Measurements from ENCODE around the gene SLC39A8.
A peak's percentile ranks its signal among the peaks of the same experiment; 100 is the strongest.

The SLC39A8 gene

GRCh38 chr4:102341201-102341600, 4.1 kb downstream of the SLC39A8 start:
- no peak for DNase-seq (ENCODE audit: low spot score)

GRCh38 chr4:102339018-102339417, 6.3 kb downstream of the SLC39A8 start:
- no peak for DNase-seq (ENCODE audit: low spot score)

DNA sequence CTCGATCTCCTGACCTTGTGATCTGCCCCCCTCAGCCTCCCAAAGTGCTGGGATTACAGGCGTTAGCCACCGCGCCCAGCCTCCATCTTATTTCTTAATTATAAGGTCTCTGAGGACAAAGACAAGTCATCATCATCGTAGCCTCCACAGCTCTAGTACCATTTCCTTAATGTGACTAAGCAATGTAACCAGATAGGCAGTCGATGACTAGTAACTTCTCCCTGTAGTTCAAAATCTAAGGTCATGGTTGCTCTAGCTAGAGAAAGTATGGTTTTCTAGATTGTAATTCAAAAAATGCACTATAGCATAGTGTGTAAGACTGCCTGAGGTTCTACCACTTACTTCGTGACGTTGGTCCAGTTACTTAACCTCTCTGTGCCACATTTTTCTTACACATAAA, 6.9 kb downstream of the SLC39A8 start:
- peak; percentile 37 for DNase-seq (ENCODE audit: low spot score)

- DNase-seq (ENCODE audit: low spot score), result no peak
Measured at GRCh38 chr4:102335616-102336015, 9.7 kb downstream of the SLC39A8 start.

DNA sequence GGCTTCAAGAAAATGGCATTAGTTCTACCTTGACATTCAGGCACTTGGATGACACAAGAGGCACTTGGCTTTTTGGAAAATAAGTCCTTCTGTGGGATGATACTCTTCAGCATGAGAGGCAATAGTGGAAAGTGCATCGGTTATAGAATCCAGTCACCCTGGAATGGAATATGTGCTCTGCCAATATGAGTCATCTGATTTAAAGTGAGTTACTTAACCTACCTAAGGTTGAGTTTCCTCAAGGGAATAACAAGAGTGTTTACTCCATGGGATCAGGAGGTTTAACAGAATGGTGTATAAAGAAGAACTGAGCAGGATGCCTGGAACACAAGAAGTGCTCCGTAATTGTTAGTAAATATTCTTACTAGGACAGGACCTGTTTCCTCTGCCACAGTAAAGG, 10.7 kb downstream of the SLC39A8 start:
- DNase-seq (ENCODE audit: low spot score), result no peak

GRCh38 chr4:102333787-102334186, 11.5 kb downstream of the SLC39A8 start:
- no peak for DNase-seq (ENCODE audit: low spot score)

GRCh38 chr4:102328045-102328444, 17.2 kb downstream of the SLC39A8 start:
- DNase-seq (ENCODE audit: low spot score), result no peak

DNA sequence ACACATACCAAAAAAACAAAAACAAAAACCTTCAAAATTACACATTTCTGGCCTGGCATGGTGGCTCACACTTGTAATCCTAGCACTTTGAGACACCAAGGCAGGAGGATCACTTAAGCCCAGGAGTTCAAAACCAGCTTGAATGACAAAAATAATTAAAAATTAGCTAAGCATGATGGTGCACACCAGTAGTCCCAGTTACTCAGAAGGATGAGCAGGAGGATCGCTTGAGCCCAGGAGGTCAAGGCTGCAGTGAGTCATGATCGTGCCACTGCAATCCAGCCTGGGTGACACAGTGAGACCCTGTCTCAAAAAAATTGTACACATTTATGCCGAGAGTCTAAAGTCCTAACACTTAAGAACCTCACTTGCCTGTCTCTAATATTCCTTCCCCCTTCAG, 18.3 kb downstream of the SLC39A8 start:
- DNase-seq (ENCODE audit: low spot score), result no peak

DNA sequence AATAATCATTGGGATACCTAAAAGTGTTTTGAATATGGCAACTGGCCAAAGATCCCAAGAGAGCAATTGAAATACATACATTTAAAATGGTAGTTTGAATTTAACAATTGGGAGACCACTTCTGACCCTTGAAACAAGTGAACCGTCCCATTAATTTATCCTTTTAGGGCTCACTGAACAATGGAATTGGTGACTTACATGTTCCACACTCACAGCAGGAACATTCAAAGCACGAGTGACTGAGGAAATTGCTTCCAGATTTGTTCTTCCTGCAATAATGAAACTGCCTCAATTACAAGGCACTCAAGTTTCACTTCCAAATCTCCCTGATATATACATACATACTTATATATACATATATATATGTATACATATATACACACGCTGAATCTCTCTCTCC, 20.6 kb downstream of the SLC39A8 start:
- DNase-seq (ENCODE audit: low spot score), result no peak

- DNase-seq (ENCODE audit: low spot score), result no peak
Measured at GRCh38 chr4:102322736-102323135, 22.5 kb downstream of the SLC39A8 start.

- DNase-seq (ENCODE audit: low spot score), result no peak
Measured at GRCh38 chr4:102321260-102321995, 23.9 kb downstream of the SLC39A8 start.

DNA sequence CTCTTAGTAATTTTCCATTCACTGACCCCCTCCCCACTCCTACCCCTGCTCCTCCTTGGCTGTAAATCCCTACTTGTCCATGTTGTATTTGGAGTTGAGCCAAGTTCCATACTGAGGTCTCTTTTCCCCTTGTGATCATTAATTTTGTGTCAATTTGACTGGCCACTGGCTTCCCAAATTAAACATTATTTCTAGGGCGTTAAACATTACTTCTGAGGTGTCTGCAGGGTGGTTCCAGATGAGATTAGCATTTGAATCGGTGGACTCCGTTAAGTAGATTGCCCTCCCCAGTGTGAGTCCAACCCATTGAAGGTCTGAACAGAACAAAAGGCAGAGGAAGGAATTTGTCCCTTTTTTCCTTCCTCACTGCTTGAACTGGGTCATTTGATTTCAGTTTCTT, 25.7 kb downstream of the SLC39A8 start:
- DNase-seq (ENCODE audit: low spot score), result no peak

DNA sequence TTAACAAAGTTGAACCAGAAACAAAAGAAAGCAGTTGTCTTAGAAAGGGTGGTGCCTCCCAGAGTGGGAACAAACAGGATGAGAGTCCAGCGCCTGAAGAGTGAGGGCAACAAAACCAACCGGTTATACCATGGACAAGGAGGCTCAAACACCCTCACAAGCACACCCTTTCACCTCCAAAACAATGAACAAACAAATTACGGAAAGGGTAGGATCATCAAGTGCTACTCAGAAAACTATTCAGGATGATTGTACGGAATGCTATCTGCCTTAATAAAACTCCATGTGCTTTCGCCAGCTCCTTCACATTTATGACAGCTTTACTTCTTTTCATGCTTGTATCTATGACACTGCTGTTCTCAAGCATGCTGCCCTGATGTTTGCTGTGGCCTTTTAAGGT, 26.8 kb downstream of the SLC39A8 start:
- DNase-seq (ENCODE audit: low spot score), result no peak

- no peak for DNase-seq (ENCODE audit: low spot score)
Measured at GRCh38 chr4:102318105-102318504, 27.2 kb downstream of the SLC39A8 start.

GRCh38 chr4:102317459-102317858, 27.8 kb downstream of the SLC39A8 start:
- DNase-seq (ENCODE audit: low spot score), result no peak

DNA sequence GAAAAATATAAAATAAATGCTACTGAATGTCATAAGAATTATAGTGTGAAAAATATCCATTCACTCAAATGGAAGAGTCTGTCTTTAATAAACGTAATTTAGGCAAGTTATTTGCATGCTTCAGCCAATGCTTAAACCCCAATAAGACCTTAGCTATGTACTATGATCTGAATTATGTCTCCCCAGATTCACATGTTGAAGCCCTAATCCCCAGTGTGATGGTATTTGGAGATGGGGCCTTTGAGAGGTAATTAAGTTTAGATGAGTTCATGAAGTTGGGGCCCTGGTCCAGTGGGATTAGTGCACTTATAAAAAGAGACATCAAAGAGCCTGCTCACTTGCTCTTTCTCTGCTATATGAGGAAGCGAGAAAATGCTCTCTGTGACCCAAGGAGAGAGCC, 28.7 kb downstream of the SLC39A8 start:
- no peak for DNase-seq (ENCODE audit: low spot score)

GRCh38 chr4:102315532-102315931, 29.8 kb downstream of the SLC39A8 start:
- no peak for DNase-seq (ENCODE audit: low spot score)

DNA sequence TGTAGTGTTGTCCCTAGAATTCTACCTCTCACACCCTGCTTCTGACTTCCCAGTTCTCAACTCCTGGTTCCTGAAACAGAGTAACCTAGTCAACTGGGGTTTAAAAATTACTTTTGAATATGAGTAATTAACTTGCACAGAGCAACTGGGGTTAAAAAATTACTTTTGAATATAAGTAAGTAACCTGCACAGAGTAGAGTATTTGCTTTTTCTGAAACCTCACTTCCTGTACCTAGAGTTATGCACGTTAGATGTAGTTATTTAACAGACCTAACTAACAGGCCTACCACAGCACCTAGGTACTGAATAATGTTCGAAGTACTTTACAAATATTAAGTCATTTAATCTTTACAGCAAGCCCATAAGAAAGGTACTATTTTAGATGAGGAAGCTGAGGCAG, 32.9 kb downstream of the SLC39A8 start:
- no peak for DNase-seq (ENCODE audit: low spot score)

GRCh38 chr4:102311912-102312311, 33.4 kb downstream of the SLC39A8 start:
- DNase-seq (ENCODE audit: low spot score), result no peak

DNA sequence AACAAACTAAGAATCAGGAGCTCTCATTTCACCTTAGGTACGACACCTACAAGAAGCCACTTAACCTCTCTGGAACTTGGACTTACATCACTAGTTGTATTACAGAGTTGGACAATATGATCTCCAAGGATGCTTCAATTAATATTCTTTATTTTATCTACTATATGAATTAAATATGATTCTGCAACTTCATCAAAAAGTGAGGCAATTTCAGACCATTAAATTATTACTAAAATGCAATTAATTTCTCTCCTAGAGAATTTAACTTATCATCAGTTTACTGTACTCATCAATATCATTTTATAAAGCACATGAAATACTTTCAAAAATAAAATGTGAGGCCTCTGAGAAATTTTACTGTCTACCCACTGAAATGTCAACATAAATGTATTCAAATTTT, 33.9 kb downstream of the SLC39A8 start:
- DNase-seq (ENCODE audit: low spot score), result no peak

GRCh38 chr4:102308032-102308799, 37.1 kb downstream of the SLC39A8 start:
- no peak for DNase-seq (ENCODE audit: low spot score)

- no peak for DNase-seq (ENCODE audit: low spot score)
Measured at GRCh38 chr4:102305666-102306065, 39.6 kb downstream of the SLC39A8 start.

- DNase-seq (ENCODE audit: low spot score), result no peak
Measured at GRCh38 chr4:102302762-102303161, 42.5 kb downstream of the SLC39A8 start.

DNA sequence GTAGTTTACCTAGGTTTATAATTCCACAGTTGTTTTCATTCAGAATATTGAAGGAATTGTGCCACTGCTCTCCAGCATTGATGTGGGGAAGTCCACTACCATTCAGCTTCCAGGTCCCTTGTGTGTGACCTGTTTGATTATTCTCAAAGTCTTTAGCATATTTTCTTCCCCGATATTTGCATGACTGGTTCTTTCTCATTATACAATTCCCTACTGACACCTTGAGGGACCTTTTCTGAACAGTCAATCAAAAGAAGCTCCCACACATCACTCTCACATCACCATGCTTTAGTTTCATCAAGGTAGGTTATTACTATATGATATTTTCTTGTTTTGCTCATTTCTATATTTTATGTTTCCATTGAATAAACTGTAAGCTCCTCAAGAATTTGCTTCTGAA, 44.1 kb downstream of the SLC39A8 start:
- no peak for DNase-seq (ENCODE audit: low spot score)
